HEK293T (cell line): ENCODE results near the gene NSDHL.

Experiments used
- CTCF ChIA-PET: fragments of 350-600 bp; formaldehyde crosslinking; extraction: SDS; loops from one replicate; lab custom pipeline; 2021; ENCODE audit warnings: antibody characterized with exemption, inconsistent platforms; lab: Yijun Ruan, JAX
- POLR2A ChIA-PET: fragments of 350-600 bp; formaldehyde crosslinking; extraction: SDS; loops from one replicate; lab custom pipeline; 2020; ENCODE audit warnings: antibody characterized with exemption, inconsistent platforms; lab: Yijun Ruan, JAX
- DNase-seq: peaks from one replicate; pipeline ENCODE4 v3.0.0; 2012; ENCODE audit warnings: mixed read lengths; ENCODE audit errors: extremely low spot score
- ARNT ChIP-seq: fragments of 450-650 bp; IDR thresholded peaks from 2 replicates; pipeline ENCODE4 v1.6.1; 2017; ENCODE audit warnings: mild to moderate bottlenecking
- BHLHE40 ChIP-seq: fragments of 450-650 bp; IDR thresholded peaks from 2 replicates; pipeline ENCODE4 v1.6.1; 2016; ENCODE audit warnings: mild to moderate bottlenecking, moderate library complexity, borderline replicate concordance
- CTBP1 ChIP-seq: fragments of 450-650 bp; IDR thresholded peaks from 2 replicates; pipeline ENCODE4 v1.6.1; 2016; ENCODE audit warnings: borderline replicate concordance
- ELF4 ChIP-seq: fragments of 450-650 bp; IDR thresholded peaks from 2 replicates; pipeline ENCODE4 v1.6.1; 2017; ENCODE audit warnings: antibody characterized with exemption
- FOXA1 ChIP-seq: fragments of 450-650 bp; IDR thresholded peaks from 2 replicates; pipeline ENCODE4 v1.6.1; 2016; ENCODE audit warnings: mild to moderate bottlenecking
- FOXK2 ChIP-seq: fragments of 450-650 bp; IDR thresholded peaks from 2 replicates; pipeline ENCODE4 v1.6.1; 2016; ENCODE audit warnings: mild to moderate bottlenecking
- FOXM1 ChIP-seq: fragments of 450-650 bp; IDR thresholded peaks from 2 replicates; pipeline ENCODE4 v1.6.1; 2017; ENCODE audit warnings: mild to moderate bottlenecking, borderline replicate concordance
- HDGF ChIP-seq: fragments of 450-650 bp; IDR thresholded peaks from 2 replicates; pipeline ENCODE4 v1.6.1; 2017; ENCODE audit warnings: antibody characterized with exemption, borderline replicate concordance
- L3MBTL2 ChIP-seq: fragments of 450-650 bp; conservative IDR thresholded peaks from 2 replicates; pipeline ENCODE4 v1.6.1; 2016; ENCODE audit warnings: mild to moderate bottlenecking
- LEF1 ChIP-seq: fragments of 450-650 bp; IDR thresholded peaks from 2 replicates; pipeline ENCODE4 v1.6.1; 2017; ENCODE audit warnings: mild to moderate bottlenecking, borderline replicate concordance
- NFRKB ChIP-seq: fragments of 450-650 bp; IDR thresholded peaks from 2 replicates; pipeline ENCODE4 v1.6.1; 2016; ENCODE audit warnings: mild to moderate bottlenecking, moderate library complexity
- SP1 ChIP-seq: fragments of 450-650 bp; IDR thresholded peaks from 2 replicates; pipeline ENCODE4 v1.6.1; 2017
- SUZ12 ChIP-seq: fragments of 450-650 bp; IDR thresholded peaks from 2 replicates; pipeline ENCODE4 v1.6.1; 2016; ENCODE audit warnings: mild to moderate bottlenecking
- TARDBP ChIP-seq: fragments of 450-650 bp; IDR thresholded peaks from 2 replicates; pipeline ENCODE4 v1.6.1; 2016
- ZNF384 ChIP-seq: fragments of 450-650 bp; IDR thresholded peaks from 2 replicates; pipeline ENCODE4 v1.6.1; 2016
- TF ChIP-seq, protein P1 (sequence below): fragments of 450-650 bp; IDR thresholded peaks from 2 replicates; pipeline ENCODE4 v1.6.1; 2016

Gene NSDHL

DNA sequence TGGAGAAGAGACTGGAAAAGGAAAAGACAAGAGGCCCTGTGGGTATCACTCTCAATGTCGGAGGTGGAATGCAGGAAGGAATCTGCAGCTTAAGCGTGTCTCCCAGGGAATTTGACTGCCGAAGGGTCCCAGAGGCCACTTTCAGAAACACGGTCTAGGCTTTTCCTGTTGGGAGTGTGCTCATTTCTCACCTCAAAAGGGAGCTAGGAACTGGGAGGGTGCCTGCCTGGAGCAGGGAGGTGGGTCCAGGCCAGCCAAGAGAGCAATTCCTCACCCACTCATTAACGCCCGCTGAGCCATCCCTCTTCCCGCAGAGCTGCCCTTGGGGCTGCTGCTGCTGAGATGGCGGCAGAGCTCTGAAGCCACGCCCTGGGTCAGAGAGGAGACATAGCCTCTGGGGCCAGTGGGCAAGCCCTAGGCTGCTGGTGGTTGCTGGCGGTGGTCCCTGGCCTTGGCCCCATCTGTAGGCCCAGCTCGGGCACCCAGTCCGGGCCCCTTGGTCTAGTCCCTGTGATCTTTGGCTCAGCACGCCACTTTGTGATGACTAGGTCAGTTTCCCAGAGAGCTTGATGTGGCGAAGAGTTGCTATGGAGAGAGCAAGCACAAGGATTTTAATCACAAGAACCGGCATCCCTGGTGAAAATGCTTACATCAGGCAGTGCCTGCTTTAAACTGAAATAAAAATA, 71.1 kb downstream of the NSDHL start:
- POLR2A ChIA-PET = no interaction called here
- TF ChIP-seq, protein P1, sequence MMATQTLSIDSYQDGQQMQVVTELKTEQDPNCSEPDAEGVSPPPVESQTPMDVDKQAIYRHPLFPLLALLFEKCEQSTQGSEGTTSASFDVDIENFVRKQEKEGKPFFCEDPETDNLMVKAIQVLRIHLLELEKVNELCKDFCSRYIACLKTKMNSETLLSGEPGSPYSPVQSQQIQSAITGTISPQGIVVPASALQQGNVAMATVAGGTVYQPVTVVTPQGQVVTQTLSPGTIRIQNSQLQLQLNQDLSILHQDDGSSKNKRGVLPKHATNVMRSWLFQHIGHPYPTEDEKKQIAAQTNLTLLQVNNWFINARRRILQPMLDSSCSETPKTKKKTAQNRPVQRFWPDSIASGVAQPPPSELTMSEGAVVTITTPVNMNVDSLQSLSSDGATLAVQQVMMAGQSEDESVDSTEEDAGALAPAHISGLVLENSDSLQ = no peak
- TF ChIP-seq TARDBP (no peak), BHLHE40 (no peak), L3MBTL2 (no peak), ARNT (no peak), SP1 (no peak), NFRKB (no peak)
- CTCF ChIA-PET = no interaction called here
- no peak for DNase-seq

DNA sequence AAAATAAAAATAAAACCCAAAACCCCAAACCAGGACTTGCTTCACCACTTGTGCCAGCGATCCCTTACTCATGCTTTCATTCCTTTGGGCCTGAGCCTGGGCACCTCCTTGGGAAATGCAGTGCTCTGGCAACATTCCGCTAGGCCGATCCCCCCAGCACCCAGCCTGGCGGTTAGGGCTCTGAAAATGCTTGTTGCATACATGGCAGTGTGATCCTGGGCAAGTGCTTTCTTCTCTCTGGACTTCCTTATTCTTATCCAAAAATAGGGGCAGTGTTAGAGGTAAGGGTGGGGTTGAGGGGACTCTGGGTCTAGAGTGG, 71.6 kb downstream of the NSDHL start:
- TF ChIP-seq ZNF384 (no peak), ARNT (no peak), SUZ12 (no peak), SP1 (no peak), TARDBP (no peak), FOXK2 (no peak), FOXA1 (no peak), LEF1 (no peak), HDGF (no peak), FOXM1 (no peak), NFRKB (no peak), BHLHE40 (no peak), L3MBTL2 (no peak), CTBP1 (no peak)
- TF ChIP-seq, protein P1 = no peak
- POLR2A ChIA-PET = no interaction called here
- CTCF ChIA-PET = no interaction called here
- no peak for DNase-seq

DNA sequence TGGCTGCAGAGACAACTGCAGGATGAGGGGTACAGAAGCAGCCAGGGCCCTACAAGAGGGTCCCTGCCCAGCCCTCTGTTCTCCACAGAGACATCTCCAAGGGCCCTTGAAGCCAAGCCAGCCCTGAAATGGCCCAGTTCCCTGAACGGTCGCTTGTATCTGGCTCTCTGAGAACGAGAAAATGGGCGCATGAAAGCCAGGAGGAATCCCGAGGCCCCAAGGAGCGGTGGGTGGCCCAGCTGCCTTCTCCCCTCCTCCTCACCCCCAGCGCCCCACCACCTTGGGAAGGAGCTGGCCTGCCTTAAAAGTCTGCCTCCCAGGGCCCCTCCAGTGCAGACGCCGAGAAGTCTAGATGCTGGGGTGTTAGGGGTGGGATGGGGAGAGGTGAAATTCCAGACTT, 72.7 kb downstream of the NSDHL start:
- no peak for DNase-seq
- ChIA-PET CTCF (interaction anchor here (0.6 to 1.1 kb wide), 2 partner anchors 10 to 121 kb away, joined by 3 to 5 read pairs; no protein-coding TSS in a partner anchor), POLR2A (no interaction called here)
- TF ChIP-seq NFRKB (no peak), FOXA1 (no peak), ARNT (no peak), L3MBTL2 (no peak), CTBP1 (no peak), SP1 (no peak), LEF1 (no peak), FOXM1 (no peak), SUZ12 (no peak), ZNF384 (no peak), FOXK2 (no peak), TARDBP (no peak), ELF4 (no peak), BHLHE40 (no peak), HDGF (no peak)
- TF ChIP-seq, protein P1 = no peak

DNA sequence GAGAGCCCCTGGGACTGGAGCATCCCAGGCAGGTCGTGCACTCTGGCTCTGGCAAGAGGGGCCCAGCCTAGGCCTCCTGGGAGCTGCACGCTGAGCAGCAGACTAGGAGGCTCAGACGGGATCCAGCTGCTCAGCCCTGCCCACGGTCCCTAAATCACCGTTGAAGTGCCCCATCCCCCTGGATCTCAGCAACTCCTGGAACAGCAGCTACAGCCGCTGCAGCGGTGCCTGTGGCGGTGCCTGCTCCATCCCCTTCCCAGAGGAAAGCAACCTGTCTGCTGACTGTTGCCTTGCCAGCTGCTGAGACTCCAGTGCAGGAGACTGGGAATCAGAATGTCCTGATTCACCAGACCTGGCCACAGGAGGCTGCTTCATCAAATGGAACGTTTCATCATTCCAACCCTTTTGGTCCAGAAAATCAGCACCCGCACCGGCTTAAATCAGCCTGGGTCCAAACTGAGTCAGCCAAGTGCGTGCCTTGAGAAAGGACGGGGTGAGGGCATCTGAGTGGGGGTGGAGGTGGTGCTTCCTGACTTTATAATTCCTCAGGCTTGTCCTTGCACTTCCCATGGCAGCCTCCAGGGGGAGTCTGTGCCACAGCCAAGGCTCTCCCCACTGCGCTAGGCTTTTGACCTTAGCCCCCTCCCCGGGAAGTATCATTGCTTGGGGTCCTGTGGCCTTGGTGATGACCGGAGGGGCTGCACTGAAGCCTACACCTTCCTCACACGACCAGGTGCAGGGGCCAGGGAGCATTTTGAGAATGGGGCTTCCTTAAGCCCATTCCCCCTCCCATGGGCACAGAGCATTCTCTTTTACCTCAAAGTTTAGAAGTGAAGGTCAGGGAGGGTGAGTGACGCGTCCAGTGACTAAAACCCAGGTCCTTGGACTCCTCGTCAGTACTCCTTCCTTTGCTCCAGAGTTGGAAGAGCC, 73.6 kb downstream of the NSDHL start:
- peak; percentile 88 for DNase-seq
- TF ChIP-seq CTBP1 (no peak), ELF4 (no peak), SUZ12 (no peak), FOXK2 (no peak), TARDBP (no peak), HDGF (no peak), FOXM1 (no peak), FOXA1 (no peak)
- TF ChIP-seq, protein P1 = no peak
- CTCF ChIA-PET = interaction anchor here (0.6 to 1.5 kb wide), 7 partner anchors 9 to 120 kb away, joined by 3 to 9 read pairs (median 5); no protein-coding TSS in a partner anchor
- POLR2A ChIA-PET = no interaction called here

DNA sequence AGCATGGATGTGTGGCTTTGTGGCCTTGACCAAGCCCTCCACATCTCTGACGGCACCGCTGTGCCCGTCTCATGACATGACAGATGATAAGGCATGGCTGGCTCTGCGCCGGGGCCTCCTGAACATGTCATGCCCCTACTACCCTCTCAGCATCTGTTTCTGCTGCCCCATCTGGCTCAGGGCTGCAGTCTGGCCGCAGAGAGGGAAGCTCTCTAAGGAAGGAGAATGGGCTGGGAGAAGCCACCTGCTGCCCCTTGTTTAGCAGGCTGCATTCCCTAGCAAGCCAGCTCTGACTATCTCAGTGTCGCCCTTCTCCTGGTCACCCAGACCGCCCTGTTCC, 74.2 kb downstream of the NSDHL start:
- TF ChIP-seq ELF4 (no peak), ARNT (no peak), LEF1 (no peak), FOXM1 (no peak), FOXK2 (no peak), TARDBP (no peak), SUZ12 (no peak), HDGF (no peak), ZNF384 (no peak), FOXA1 (no peak), SP1 (no peak), CTBP1 (no peak), L3MBTL2 (no peak), BHLHE40 (no peak), NFRKB (no peak)
- TF ChIP-seq, protein P1 = no peak
- no peak for DNase-seq
- ChIA-PET POLR2A (no interaction called here), CTCF (interaction anchor here (0.6 to 1.5 kb wide), 7 partner anchors 9 to 112 kb away, joined by 3 to 9 read pairs (median 3); no protein-coding TSS in a partner anchor)
